PFSK-1 (cell line): ENCODE measurements around the gene HRH1.

Experiments used
- POLR2AphosphoS5 ChIP-seq: IDR thresholded peaks from 2 replicates; pipeline ENCODE4 v1.6.1; 2012; ENCODE audit warnings: low read depth, mild to moderate bottlenecking, control low read depth, low read length, moderate library complexity
- SIN3A ChIP-seq: IDR thresholded peaks from 2 replicates; pipeline ENCODE4 v1.6.1; 2012; ENCODE audit warnings: mild to moderate bottlenecking, low read length, moderate library complexity, borderline replicate concordance; ENCODE audit not compliant: insufficient read depth
- TF ChIP-seq, protein P1 (sequence below), 2 experiments: IDR thresholded peaks; 2 replicates each; pipeline versions ENCODE4 v1.6.1 to v1.8.0; 2011 to 2012; ENCODE audit warnings: low read depth in 2 of 2, low read length in 2 of 2, control low read depth in 1 of 2, inconsistent platforms in 1 of 2, mild to moderate bottlenecking in 1 of 2, moderate library complexity in 1 of 2; ENCODE audit not compliant: insufficient read depth in 1 of 2

DNA sequence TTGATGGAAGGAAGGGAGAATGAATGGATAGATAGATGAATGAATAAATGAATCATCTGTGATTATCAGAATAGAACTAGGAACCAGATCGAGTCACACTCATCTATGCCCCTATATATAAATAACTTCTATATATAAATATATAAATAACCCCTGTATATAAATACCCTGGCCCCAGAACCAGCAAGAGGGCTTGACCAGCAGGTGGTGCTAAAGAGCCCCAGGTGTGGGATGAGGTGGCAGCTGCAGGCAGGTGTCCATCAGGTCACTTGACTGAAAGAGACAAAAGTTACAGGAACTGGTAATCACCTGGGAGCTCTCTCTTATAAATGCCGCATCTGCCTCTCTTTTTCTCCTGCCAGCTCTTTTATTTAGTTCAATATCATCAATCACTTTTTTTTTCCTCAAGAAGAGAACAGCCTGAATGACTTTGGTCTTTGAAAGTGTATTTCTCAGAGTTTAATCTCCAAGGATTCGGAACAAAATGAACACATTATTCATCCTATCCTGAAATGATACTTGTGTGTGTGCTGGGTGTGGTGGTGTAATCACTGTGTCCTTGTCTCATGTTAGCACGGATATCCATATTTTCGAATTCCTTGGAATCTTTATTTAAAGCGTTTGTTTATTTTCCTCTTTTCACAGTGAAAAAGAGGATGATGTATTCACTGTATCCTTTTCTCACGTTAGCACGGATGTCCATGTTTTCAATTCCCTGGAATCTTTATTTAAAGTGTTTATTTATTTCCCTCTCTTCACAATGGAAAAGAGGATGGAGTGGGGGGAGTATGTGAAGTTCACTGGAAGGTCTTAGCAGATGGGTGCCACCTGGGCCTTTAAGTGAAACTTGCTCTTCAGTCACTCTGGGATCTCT is 82.5 kb downstream of the HRH1 start:
- no peak for TF ChIP-seq POLR2AphosphoS5
- no peak for TF ChIP-seq SIN3A
- TF ChIP-seq, protein P1, sequence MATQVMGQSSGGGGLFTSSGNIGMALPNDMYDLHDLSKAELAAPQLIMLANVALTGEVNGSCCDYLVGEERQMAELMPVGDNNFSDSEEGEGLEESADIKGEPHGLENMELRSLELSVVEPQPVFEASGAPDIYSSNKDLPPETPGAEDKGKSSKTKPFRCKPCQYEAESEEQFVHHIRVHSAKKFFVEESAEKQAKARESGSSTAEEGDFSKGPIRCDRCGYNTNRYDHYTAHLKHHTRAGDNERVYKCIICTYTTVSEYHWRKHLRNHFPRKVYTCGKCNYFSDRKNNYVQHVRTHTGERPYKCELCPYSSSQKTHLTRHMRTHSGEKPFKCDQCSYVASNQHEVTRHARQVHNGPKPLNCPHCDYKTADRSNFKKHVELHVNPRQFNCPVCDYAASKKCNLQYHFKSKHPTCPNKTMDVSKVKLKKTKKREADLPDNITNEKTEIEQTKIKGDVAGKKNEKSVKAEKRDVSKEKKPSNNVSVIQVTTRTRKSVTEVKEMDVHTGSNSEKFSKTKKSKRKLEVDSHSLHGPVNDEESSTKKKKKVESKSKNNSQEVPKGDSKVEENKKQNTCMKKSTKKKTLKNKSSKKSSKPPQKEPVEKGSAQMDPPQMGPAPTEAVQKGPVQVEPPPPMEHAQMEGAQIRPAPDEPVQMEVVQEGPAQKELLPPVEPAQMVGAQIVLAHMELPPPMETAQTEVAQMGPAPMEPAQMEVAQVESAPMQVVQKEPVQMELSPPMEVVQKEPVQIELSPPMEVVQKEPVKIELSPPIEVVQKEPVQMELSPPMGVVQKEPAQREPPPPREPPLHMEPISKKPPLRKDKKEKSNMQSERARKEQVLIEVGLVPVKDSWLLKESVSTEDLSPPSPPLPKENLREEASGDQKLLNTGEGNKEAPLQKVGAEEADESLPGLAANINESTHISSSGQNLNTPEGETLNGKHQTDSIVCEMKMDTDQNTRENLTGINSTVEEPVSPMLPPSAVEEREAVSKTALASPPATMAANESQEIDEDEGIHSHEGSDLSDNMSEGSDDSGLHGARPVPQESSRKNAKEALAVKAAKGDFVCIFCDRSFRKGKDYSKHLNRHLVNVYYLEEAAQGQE (IDR thresholded peaks at IDR 0.05; ENCODE audit: insufficient read depth in 1 of 2, low read depth in 2 of 2, low read length in 2 of 2) = no peak
